SW480 (cell line): ENCODE results near the gene TRDN.
"Not testable (repeated sequence)": the region's sequence is repeated elsewhere in the genome, so short reads cannot be mapped to it uniquely, and the experiment has no call there.

Experiments
- DNase-seq: peaks from one replicate; pipeline ENCODE4 v3.0.0-alpha.2; 2016; ENCODE audit warnings: low spot score

TRDN gene

DNA sequence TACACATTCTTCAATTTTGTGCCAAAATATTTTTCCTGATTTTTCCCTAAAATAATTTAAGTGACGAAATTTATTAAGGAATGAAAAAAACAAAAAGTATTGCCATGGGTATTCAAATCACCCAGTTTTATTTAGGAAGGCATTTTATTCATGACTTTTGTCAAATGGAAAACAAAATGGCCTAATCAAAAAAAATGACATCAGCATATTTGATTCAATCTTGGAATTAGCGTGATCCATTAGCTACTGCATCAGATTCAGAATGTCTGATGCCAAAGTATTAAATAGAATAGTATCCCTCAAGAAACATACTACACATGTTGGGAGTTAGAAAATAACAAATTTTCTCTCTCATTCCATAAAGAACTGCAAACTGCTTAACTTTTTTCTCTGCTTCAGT, 129.2 kb downstream of the TRDN start:
- DNase-seq, result no peak

DNA sequence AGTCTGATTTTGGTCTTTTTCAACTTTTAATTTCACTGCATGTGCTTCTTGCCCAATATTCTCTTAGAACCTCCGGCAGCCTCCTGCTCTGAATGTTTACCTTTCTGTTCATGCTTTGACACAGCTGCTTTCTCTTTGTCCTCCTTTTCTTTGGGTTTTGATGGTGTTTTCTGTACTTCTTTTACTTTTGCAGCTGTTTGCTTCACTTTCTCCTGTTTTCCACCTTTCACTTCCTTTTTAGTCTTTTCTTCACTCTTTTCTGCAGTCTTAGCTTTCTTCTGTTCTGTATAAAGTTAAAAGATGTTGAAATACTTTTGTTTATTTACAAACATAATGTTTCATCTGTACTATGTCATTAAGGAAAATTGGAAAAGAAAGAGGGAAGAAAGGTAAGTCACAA, 133.1 kb downstream of the TRDN start:
- no peak for DNase-seq

DNA sequence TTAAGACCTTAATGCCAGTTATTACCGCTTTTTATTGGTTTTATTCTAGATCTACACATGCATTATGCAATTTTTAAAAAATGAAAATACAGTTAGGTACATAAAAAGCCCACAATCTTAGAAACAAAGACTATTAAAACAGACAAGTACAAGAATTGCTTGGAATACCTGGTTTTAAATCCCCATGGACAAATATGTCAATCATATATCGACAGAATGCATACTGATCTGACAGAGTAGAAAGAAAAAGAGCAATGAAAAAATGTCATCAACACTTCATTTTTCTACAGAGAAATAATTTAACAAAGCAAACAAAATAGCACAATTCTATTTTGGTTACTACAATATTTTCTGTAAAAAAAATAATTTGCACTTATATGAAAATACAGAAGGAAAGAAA, 139.7 kb downstream of the TRDN start:
- DNase-seq, result no peak

DNA sequence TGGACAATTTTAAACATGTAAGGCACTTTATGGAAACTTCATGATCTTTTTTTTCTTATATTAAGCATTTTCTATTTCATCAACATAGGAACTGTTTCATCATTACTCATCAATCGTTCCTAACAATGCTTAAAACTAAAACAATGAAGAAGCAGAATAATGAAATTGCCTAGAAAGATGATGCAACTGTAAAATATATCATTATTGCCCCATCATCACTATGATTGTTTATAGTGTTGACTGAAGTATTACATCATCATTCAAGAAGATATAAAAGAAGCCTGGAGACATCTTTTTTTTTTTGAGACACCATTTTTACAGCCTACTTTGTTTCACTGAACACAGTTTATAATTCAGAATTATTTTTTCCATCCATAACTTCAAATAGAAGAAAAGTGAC, 147.2 kb downstream of the TRDN start:
- no peak for DNase-seq

GRCh38 chr6:123480986-123481385, 155.8 kb downstream of the TRDN start:
- no peak for DNase-seq

DNA sequence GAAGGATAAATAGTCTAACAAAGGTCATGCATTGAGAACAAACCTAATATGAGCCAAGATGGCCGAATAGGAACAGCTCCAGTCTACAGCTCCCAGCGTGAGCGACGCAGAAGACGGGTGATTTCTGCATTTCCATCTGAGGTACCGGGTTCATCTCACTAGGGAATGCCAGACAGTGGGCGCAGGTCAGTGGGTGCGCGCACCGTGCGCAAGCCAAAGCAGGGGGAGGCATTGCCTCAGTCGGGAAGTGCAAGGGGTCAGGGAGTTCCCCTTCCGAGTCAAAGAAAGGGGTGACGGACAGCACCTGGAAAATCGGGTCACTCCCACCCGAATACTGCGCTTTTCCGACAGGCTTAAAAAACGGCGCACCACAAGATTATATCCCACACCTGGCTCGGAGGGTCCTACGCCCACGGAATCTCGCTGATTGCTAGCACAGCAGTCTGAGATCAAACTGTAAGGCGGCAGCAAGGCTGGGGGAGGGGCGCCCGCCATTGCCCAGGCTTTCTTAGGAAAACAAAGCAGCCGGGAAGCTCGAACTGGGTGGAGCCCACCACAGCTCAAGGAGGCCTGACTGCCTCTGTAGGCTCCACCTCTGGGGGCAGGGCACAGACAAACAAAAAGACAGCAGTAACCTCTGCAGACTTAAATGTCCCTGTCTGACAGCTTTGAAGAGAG, 164.6 kb downstream of the TRDN start:
- DNase-seq, result not testable (repeated sequence)

- no peak for DNase-seq
Measured at GRCh38 chr6:123467392-123467791, 169.4 kb downstream of the TRDN start.

DNA sequence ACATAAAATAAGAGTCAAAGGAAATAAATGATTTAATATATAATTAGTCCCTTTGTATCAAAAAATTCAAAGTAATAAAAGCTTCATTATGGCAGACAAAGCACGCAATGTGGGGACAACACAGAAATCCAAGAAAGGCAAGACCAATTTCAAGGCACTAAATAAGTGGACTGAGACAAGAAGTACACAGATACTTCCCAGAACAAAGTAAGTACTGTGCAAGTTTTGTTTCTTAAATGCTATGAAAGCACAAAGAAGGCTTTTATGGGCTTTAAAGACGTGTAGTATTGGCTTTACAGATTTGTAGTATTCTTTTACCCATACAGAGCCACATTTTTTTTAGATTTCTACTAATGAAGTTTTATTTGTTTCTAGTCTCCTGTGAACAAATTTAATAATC, 174.6 kb downstream of the TRDN start:
- no peak for DNase-seq

GRCh38 chr6:123458218-123458617, 178.5 kb downstream of the TRDN start:
- DNase-seq, result no peak

DNA sequence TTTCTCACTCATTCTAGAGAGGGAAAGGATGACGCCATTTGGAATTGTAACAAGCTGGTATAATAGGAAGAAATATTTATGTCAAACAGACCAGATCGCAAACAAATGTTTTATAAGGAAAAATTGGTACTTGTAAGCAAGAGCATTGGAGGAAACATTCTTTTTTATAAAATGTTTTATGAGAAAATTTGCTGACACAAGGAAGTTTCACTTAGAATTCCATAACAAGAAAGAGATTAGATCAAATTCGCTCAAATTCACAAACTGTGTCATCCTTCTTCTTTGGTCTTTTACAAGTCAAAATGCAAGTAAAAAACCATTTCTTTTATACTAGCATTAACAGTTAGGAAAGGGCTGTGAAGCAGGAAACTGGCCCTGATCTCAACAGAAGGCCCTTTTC, 179.9 kb downstream of the TRDN start:
- DNase-seq, result no peak

DNA sequence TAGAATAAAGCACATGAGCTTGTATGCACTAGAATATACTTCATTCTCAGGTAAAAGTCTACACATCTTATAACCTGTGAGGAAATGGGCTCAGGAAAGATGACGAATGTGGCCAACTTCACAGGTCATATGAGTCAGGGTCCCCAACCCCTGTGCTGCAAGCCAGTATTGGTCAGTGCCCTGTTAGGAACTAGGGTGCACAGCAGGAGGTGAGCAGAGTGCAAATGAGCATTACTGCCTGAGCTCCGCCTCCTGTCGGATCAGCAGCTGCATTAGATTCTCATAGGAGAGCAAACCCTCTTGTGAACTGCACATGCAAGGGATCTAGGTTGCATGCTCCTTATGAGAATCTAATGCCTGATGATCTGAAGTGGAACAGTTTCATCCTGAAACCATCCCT, 182.3 kb downstream of the TRDN start:
- no peak for DNase-seq

DNA sequence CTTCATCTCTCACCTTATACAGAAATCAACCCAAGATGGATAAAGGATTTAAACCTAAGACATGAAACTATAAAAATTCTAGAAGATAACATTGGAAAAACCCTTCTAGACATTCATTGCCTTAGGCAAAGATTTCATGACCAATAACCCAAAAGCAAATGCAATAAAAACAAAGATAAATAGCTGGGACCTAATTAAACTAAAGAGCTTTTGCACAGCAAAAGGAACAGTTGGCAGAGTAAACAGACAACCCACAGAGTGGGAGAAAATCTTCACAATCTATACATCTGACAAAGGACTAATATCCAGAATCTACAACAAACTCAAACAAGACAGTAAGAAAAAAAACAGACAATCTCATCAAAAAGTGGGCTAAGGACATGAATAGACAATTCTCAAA, 183.7 kb downstream of the TRDN start:
- not testable (repeated sequence) for DNase-seq

- DNase-seq, result no peak
Measured at GRCh38 chr6:123448306-123448884, 188.4 kb downstream of the TRDN start.

DNA sequence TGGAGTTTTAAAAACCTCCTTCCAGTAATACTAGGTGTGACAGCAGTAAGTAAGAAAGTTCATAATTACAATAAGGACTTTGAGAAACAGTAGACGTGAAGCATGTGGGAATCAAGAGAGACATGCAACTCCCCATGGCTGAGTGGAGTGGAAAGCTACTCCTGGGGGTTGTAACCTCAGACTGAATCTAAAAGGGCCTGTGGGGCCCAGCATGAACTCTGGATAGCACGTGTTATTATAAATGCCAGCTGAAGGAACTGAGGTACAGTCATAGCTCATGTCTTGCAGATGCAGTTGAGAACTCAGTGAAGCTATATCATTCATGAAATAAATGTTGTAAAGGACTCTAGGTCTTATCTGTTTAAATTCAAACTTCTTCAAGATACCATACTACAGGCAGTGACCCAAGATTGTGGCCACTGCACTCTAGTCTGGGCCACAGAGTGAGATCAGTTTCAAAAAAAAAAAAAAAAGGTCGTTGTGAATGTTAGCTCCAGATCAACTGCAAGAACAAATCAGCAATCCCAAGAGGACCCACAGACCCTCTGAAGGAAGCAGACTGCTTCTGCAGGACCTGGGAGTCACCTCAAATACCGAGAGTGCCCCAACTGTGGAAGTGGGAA, 189.3 kb downstream of the TRDN start:
- DNase-seq, result no peak

DNA sequence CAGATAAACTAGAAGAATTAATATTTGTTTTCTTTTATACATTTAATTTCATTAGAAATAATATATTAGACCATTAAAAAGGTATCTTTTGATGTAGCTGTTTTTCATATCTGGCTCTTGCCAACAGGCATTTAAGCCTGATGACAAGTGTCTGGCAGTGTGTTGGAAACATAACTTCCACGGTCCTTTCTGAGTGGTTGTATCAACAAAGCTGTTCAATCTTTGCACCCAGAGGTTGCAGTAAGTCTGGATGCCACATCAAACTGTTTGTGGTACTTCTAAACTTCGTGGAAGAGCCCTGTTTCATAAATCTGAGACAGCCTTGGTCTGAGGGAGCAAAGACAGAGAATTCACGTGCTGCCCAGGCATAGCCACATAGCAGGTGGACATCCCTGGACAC, 197.4 kb downstream of the TRDN start:
- no peak for DNase-seq

DNA sequence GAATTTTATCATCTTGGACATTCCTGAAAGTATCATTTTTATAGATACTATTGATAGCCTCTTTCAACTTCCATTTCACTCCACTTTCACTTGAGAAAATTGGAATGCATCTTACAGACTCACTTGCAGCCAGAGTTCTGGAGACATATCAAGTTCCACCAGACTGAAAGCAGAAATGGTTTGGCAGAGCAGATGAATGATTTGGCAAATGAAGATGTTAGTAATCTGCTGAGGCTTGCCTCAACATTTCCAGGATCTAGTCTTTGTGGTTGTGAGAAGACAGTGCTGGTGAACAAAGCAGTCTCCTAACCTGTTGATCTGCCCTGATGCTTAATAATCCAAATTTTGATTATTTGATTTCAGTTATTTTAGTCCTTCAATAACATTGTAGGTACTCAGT, 202.6 kb downstream of the TRDN start:
- no peak for DNase-seq

GRCh38 chr6:123430970-123431369, 205.8 kb downstream of the TRDN start:
- DNase-seq, result no peak

DNA sequence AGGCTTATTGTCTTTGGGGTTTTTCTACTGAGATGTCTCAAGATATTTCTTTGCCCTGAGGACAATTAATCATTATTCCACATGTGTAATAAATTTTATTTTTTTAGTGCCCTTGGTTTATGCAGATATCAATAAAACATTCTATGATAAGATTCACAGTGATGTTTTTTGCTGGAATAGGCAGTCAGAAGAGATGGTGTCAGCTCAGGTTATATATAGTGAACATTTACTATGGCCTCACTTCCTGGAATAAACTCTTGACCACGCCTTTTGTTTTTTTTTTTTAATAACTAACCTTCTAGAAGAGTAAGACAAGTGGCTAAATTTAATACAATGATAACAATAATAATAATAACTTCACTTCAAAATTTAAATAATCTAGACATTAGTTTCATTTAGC, 209.7 kb downstream of the TRDN start:
- DNase-seq, result no peak

DNA sequence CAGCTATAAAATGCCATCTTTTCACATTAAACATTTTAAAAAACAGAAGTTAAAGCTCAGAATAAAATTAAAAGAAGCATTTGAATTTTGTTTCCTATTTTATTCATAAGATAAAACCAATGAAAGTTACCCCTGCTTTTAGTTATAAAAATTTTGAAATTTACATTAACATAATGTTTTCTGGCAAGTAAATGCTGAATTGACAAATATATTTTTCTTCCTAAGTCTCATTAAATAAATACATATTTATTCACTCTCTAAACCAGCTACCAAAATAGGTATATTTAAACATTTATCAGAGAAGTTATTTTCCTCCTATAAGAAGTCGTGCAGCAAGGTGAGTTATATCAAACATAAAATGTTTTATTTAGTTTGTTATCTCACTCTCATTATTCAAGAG, 213.6 kb downstream of the TRDN start:
- DNase-seq, result no peak

GRCh38 chr6:123420512-123420911, 216.2 kb downstream of the TRDN start:
- no peak for DNase-seq

DNA sequence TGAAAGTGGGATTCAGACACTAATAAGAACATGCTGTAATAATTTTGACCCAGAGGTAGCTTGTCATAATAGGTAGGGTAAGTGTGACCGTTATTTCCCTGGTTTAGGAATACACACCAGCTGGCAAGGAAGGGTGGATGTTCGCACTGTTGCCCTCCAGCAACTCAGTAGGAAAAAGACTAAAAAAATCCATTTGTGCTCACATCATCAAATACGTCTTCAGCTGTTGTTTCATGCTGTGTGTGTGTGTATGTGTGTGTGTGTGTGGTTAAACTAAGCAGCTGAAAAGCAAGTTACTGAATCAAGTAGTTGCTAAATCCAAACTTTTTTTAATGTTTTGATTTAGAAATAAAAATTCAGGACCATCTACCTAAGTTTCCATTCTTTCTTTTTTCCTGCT, 218.7 kb downstream of the TRDN start:
- no peak for DNase-seq

GRCh38 chr6:123417535-123417934, 219.2 kb downstream of the TRDN start:
- DNase-seq, result no peak

DNA sequence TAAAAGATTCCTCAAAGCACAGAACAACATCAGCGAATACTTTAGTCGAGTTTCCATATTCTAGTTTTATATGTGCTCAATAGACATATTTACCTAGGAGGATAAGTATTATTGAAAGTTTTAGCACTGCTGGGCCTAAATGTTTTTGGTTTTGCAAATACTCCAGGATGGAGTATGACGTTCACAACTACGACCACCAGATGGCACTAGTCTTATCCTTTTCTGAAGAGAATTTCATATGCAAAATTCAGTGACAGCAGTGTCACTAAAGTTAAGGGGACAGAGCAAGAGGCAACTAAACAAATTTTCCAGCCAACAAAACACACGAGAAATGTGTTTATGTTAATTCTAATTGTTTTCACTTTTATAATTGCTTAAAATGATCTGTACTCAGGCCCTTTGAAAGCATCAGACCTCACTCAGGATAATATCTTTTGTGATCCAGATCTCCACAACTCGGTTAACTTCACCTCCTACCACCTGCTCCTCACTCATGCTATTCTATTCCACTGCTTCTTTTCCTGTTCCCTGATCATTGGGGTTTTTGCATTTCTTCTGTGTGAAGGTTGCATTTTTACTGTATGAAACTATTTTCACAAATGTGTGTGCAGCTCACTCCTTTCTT, 220.8 kb downstream of the TRDN start:
- DNase-seq, result peak; percentile 36
